Gastrocnemius medialis (tissue), 4 donors: ENCODE results near the gene DBNL.

Experiments
- POLR2A ChIP-seq, 2 donors: fragments of 450-650 bp; IDR thresholded peaks; one replicate each; pipeline ENCODE4 v1.6.1; 2017; ENCODE audit warnings: antibody characterized with exemption in 2 of 2, mild to moderate bottlenecking in 2 of 2, moderate library complexity in 2 of 2
- TF ChIP-seq, protein P1 (sequence below), 5 experiments: fragments of 450-650 bp in 3 of 5; fragments of 200-600 bp in 2 of 5; sonication (generic) in 2 of 5; IDR thresholded peaks in 4 of 5; conservative IDR thresholded peaks in 1 of 5; 1 replicate in 4 of 5; 2 replicates in 1 of 5; pipeline ENCODE4 v1.5.1; 2016 to 2019; ENCODE audit warnings: antibody characterized with exemption in 5 of 5, mild to moderate bottlenecking in 3 of 5, moderate library complexity in 3 of 5

DNA sequence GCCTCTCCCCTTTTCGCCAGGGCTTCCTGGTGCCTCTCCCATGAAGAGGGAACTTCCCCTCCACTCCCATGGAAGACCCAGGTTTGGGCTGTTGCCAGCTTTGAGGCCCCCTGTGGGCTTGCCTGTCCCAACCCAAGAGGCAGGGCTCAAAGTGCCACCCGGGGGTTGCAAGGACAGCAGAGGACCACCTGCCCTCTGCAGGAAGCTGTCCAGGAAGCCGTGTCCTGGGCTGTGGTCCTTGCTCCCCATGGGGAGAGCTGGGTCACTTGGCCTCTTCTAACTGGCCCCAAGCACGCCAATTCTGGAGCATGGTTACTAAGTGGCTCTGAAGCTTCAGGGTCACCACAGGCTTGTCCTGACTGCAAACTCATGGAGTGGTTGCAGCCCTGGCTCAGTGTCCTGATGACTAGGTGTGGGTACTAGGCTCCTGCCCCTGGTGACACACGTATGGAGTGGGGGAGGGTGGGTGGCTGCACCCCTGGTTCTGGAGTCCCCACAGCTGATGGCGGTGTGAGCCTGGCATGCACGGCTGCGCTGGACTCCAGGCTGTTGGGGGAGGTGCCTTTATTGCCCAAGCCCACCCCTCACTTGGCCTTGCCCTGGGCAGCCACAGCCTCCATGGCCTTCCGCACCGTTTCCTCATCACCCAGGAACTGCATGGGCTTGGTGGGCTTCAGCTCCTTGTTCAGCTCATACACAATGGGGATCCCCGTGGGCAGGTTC is 17.8 kb downstream of the DBNL start:
- TF ChIP-seq, protein P1, sequence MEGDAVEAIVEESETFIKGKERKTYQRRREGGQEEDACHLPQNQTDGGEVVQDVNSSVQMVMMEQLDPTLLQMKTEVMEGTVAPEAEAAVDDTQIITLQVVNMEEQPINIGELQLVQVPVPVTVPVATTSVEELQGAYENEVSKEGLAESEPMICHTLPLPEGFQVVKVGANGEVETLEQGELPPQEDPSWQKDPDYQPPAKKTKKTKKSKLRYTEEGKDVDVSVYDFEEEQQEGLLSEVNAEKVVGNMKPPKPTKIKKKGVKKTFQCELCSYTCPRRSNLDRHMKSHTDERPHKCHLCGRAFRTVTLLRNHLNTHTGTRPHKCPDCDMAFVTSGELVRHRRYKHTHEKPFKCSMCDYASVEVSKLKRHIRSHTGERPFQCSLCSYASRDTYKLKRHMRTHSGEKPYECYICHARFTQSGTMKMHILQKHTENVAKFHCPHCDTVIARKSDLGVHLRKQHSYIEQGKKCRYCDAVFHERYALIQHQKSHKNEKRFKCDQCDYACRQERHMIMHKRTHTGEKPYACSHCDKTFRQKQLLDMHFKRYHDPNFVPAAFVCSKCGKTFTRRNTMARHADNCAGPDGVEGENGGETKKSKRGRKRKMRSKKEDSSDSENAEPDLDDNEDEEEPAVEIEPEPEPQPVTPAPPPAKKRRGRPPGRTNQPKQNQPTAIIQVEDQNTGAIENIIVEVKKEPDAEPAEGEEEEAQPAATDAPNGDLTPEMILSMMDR (IDR thresholded peaks at IDR 0.05 in 4 of 5, conservative IDR thresholded peaks at IDR 0.05 in 1 of 5), result no peak
- no peak for TF ChIP-seq POLR2A (IDR thresholded peaks at IDR 0.05)
